HG02623 (cell line): ENCODE data around the gene ZNF281.
A peak's percentile ranks its signal among the peaks of the same experiment; 100 is the strongest.
"Not testable (repeated sequence)": the region's sequence is repeated elsewhere in the genome, so short reads cannot be mapped to it uniquely, and the experiment has no call there.

ENCODE experiments used
- ATAC-seq: cut with Tn5 transposase; IDR thresholded peaks from one replicate; pipeline ENCODE4 v1.9.1; 2021; ENCODE audit warnings: moderate library complexity; ENCODE audit not compliant: unreplicated experiment

The ZNF281 gene

DNA sequence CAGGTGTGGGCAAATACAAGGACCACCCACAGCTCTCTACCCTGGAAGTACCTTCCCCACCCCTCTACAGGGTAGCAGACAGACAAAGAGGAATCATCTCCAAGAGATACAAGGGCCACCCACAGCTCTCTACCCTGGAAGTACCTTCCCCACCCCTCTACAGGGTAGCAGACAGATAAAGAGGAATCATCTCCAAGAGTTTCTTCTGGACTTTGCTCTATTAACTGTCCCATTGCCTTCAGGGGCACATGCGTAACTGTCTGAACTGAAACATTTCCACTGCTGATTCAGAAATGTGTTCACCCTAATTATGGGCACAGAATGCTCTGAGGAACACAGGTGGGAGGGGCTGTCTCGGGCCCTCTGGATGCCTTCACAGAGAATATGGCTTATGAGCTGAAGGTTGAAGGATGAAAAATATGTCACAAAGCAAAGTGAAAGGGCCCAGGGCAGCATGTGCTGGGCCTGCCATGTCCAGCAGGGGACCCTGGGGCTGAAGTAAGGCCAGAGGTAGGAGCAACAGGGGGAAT, 43.9 kb downstream of the ZNF281 start:
- ATAC-seq: no peak

- no peak for ATAC-seq
Measured at GRCh38 chr1:200364831-200365230, 45.0 kb downstream of the ZNF281 start.

DNA sequence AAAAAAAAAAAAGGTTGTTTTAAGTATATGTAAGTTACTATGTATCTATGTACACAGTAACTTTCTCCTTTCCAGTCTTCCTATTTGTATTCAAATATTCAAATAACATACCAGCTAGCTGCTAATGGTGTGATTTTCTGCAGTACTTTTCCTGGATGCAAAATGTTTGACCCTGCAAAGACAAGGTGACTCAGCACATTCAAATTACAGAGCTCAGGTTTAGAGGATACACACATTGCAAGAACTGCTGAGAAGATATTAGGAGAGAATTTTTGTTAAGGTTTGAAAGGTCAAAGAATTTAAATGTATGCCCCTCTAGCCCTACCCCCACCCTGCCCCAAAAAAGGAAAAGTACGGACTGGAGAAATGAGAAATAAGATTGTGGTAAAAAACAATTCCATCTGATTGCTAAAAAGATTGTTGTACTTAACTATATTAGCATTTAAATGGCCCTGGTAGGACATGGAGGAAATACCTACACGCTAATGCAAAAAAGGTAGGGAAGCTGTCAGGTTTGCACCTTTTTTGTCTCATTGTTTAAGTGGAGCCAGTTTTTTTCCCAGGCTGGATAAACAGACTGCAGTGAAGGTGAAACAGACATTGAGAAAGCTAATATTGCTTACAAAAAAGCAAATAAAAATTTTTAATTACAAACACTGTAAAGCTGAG, 45.6 kb downstream of the ZNF281 start:
- ATAC-seq: no peak

GRCh38 chr1:200363264-200363933, 46.4 kb downstream of the ZNF281 start:
- peak; percentile 52 for ATAC-seq

DNA sequence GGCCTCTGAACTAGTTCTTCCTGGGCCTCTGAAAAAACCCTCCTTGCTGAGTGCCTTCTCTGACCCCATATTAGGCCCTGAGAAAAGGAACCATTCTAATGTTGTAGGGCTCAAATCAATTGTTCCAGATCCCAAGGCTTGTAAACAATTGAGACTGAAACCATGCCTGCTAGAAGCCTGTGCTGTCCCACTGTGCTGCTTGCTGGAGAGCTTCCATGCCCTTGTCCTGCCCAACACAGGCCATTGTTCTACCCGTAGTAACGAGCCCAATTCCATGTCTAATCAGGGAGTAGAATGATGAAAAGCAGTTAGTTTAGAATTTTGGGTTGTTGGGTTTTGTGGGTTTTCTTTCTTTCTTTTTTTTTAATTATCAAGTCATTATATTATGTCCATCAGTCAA, 47.4 kb downstream of the ZNF281 start:
- no peak for ATAC-seq

DNA sequence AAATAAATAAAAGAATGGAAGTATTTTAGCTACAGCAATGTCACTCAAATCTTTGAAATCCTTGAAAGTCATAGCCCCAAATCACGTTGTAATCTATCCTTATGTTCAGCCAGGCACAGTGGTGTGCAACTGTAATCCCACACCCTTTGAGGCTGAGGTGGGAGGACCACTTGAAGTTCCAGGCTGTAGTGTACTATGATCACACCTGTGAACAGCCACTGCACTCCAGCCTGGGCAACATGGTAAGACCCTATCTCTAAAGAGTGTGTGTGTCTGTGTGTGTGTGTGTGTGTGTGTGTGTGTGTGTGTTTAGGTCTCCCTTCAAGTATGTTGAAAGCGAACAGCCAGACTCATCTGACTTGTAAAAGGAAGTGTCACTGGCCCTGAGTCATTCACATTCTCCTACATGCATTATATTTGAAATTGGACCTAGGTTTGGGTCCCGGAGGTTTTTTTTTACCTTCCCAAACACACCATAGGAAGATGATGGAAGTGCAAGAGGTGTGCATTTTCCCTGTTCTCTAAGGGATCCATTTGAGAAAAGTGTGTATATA, 50.1 kb downstream of the ZNF281 start:
- no peak for ATAC-seq

DNA sequence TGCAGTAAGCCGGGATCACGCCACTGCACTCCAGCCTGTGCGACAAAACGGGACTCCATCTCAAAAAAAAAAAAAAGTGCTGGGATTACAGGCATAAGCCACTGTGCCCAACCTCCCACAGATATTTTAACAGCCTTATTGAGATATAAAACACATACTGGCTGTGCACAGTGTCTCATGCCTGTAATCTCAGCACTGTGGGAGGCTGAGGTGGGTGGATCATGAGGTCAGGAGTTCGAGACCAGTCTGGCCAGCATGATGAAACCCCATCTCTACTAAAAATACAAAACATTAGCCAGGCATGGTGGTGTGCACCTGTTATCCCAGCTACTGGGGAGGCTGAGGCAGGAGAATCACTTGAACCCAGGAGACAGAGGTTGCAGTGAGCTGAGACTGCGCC, 51.9 kb downstream of the ZNF281 start:
- ATAC-seq: not testable (repeated sequence)

DNA sequence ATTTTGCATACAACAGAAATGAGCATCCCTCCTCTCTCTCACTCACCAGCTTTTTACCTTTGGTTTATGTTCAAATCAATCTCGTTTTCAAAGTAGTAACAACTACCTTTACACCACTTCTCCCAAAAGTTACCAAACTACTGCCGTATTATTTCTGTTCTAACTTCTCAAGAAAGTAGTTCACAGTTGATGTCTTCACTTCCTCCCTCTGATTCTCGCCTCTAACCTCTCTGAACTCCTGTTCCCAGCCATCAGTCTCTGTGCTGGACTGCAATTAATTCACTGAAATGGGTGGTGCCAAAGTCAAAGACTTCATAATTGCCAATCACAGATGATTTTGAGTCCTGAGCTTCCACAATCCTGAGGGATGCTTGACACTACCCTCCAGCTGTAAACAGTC, 54.0 kb downstream of the ZNF281 start:
- ATAC-seq: no peak
